WTC11 (cell line): ENCODE data around the gene TEX9. TPM values are rescaled to one million over a fixed set of nuclear protein-coding genes. Genes with fewer than 3 reads are reported as not detected.

Source experiments
- ATAC-seq: fragments of 200-7000 bp; cut with Tn5 transposase; 2 replicates; pipeline ENCODE4 v1.10.0; 2021; ENCODE audit warnings: mild to moderate bottlenecking, moderate library complexity
- CTCF ChIA-PET: fragments of 300-600 bp; sonication (Branson Sonifier 250); formaldehyde crosslinking; loops from one replicate; lab custom pipeline; 2021; ENCODE audit warnings: antibody characterized with exemption; lab: Charles Lee
- POLR2A ChIA-PET: fragments of 350-600 bp; sonication (Branson Sonifier 250); formaldehyde crosslinking; loops from one replicate; lab custom pipeline; 2021; ENCODE audit warnings: antibody characterized with exemption; lab: Charles Lee
- DNase-seq: peaks from one replicate; pipeline ENCODE4 v3.0.0; 2021; ENCODE audit warnings: low spot score
- H3K27ac Mint-ChIP-seq: 2 replicates; pipeline ENCODE4 v1.8.0; 2021; ENCODE audit warnings: mixed read lengths
- H3K27me3 Mint-ChIP-seq: 2 replicates; pipeline ENCODE4 v1.8.0; 2021; ENCODE audit warnings: low read depth, mild to moderate bottlenecking, moderate library complexity, mixed read lengths
- H3K36me3 Mint-ChIP-seq: 2 replicates; pipeline ENCODE4 v1.8.0; 2021; ENCODE audit warnings: mixed read lengths
- H3K4me1 Mint-ChIP-seq: 2 replicates; pipeline ENCODE4 v1.8.0; 2022; ENCODE audit warnings: mixed read lengths
- H3K4me3 Mint-ChIP-seq: 2 replicates; pipeline ENCODE4 v1.8.0; 2021; ENCODE audit warnings: mild to moderate bottlenecking, moderate library complexity, mixed read lengths
- H3K9me3 Mint-ChIP-seq: 2 replicates; pipeline ENCODE4 v1.8.0; 2021; ENCODE audit warnings: mixed read lengths
- AR ChIP-seq: fragments of 250-450 bp; sonication (Bioruptor Pico); IDR thresholded peaks from 2 replicates; pipeline ENCODE4 v1.9.0; 2021; ENCODE audit warnings: mild to moderate bottlenecking
- CREB1 ChIP-seq: sonication (generic); formaldehyde crosslinking; IDR thresholded peaks from 2 replicates; pipeline ENCODE4 v1.8.0; 2023; ENCODE audit warnings: mild to moderate bottlenecking, missing genetic modification reagents
- CREM ChIP-seq: sonication (generic); formaldehyde crosslinking; IDR thresholded peaks from 2 replicates; pipeline ENCODE4 v1.8.1; 2022; ENCODE audit warnings: mild to moderate bottlenecking, missing genetic modification reagents, moderate library complexity
- ELF4 ChIP-seq: sonication (generic); formaldehyde crosslinking; IDR thresholded peaks from 2 replicates; pipeline ENCODE4 v1.8.1; 2022; ENCODE audit warnings: low read depth, mild to moderate bottlenecking, moderate library complexity, missing genetic modification reagents
- ESRRA ChIP-seq: sonication (generic); formaldehyde crosslinking; IDR thresholded peaks from 2 replicates; pipeline ENCODE4 v1.8.1; 2022; ENCODE audit warnings: mild to moderate bottlenecking, missing genetic modification reagents, borderline replicate concordance
- IRF2 ChIP-seq: sonication (generic); formaldehyde crosslinking; IDR thresholded peaks from 2 replicates; pipeline ENCODE4 v1.8.0; 2022; ENCODE audit warnings: low read depth, missing genetic modification reagents, borderline replicate concordance
- MLX ChIP-seq: sonication (generic); formaldehyde crosslinking; IDR thresholded peaks from 2 replicates; pipeline ENCODE4 v1.8.1; 2023; ENCODE audit warnings: mild to moderate bottlenecking, missing genetic modification reagents, moderate library complexity
- NR2C2 ChIP-seq: sonication (generic); formaldehyde crosslinking; IDR thresholded peaks from 2 replicates; pipeline ENCODE4 v1.8.0; 2022; ENCODE audit warnings: mild to moderate bottlenecking, missing genetic modification reagents
- RORB ChIP-seq: fragments of 250-450 bp; sonication (Bioruptor Pico); IDR thresholded peaks from 2 replicates; pipeline ENCODE4 v1.9.0; 2021; ENCODE audit warnings: mild to moderate bottlenecking
- TCF7 ChIP-seq: sonication (generic); formaldehyde crosslinking; IDR thresholded peaks from 2 replicates; pipeline ENCODE4 v1.8.0; 2022; ENCODE audit warnings: mild to moderate bottlenecking, low read depth, missing genetic modification reagents, moderate library complexity
- USF1 ChIP-seq: sonication (generic); formaldehyde crosslinking; IDR thresholded peaks from 2 replicates; pipeline ENCODE4 v1.8.0; 2022; ENCODE audit warnings: mild to moderate bottlenecking, missing genetic modification reagents
- ZNF121 ChIP-seq: sonication (generic); formaldehyde crosslinking; IDR thresholded peaks from 2 replicates; pipeline ENCODE4 v1.8.0; 2023; ENCODE audit warnings: missing genetic modification reagents
- ZNF263 ChIP-seq: sonication (generic); formaldehyde crosslinking; IDR thresholded peaks from 2 replicates; pipeline ENCODE4 v1.8.1; 2022; ENCODE audit warnings: low read depth, mild to moderate bottlenecking, moderate library complexity, missing genetic modification reagents
- ZNF281 ChIP-seq: sonication (generic); formaldehyde crosslinking; IDR thresholded peaks from 2 replicates; pipeline ENCODE4 v1.8.0; 2023; ENCODE audit warnings: mild to moderate bottlenecking, missing genetic modification reagents
- ZNF396 ChIP-seq: fragments of 250-450 bp; sonication (Bioruptor Pico); IDR thresholded peaks from 2 replicates; pipeline ENCODE4 v1.8.0; 2021; ENCODE audit warnings: mild to moderate bottlenecking, moderate library complexity, borderline replicate concordance
- ZNF416 ChIP-seq: fragments of 250-450 bp; sonication (Bioruptor Pico); IDR thresholded peaks from 2 replicates; pipeline ENCODE4 v1.9.0; 2021; ENCODE audit warnings: mild to moderate bottlenecking, inconsistent platforms
- ZNF671 ChIP-seq: fragments of 250-450 bp; sonication (Bioruptor Pico); IDR thresholded peaks from 2 replicates; pipeline ENCODE4 v1.8.0; 2021; ENCODE audit warnings: mild to moderate bottlenecking
- total RNA-seq: library from RNA; stranded (reverse); gene quantifications from 3 replicates; pipeline ENCODE4 v1.2.3, GENCODE V29; 2021
- TF ChIP-seq, protein P1 (sequence below): sonication (generic); formaldehyde crosslinking; IDR thresholded peaks from 2 replicates; pipeline ENCODE4 v1.8.0; 2022; ENCODE audit warnings: mild to moderate bottlenecking, missing genetic modification reagents
- TF ChIP-seq, protein P2 (sequence below): sonication (generic); formaldehyde crosslinking; IDR thresholded peaks from 2 replicates; pipeline ENCODE4 v1.8.0; 2023; ENCODE audit warnings: missing genetic modification reagents, mild to moderate bottlenecking, borderline replicate concordance

Gene TEX9
- total RNA-seq, 1 experiment from 2014 or later: 12.2 TPM

- TF ChIP-seq USF1 (CRISPR knock-in tag) (no peak), ZNF121 (CRISPR knock-in tag) (no peak), ZNF416 (CRISPR knock-in tag) (no peak), CREB1 (CRISPR knock-in tag) (no peak), ZNF263 (CRISPR knock-in tag) (no peak), ELF4 (CRISPR knock-in tag) (no peak), ZNF396 (CRISPR knock-in tag) (no peak), ZNF671 (no peak), IRF2 (CRISPR knock-in tag) (no peak), AR (no peak), TCF7 (CRISPR knock-in tag) (no peak)
- TF ChIP-seq, protein P1, sequence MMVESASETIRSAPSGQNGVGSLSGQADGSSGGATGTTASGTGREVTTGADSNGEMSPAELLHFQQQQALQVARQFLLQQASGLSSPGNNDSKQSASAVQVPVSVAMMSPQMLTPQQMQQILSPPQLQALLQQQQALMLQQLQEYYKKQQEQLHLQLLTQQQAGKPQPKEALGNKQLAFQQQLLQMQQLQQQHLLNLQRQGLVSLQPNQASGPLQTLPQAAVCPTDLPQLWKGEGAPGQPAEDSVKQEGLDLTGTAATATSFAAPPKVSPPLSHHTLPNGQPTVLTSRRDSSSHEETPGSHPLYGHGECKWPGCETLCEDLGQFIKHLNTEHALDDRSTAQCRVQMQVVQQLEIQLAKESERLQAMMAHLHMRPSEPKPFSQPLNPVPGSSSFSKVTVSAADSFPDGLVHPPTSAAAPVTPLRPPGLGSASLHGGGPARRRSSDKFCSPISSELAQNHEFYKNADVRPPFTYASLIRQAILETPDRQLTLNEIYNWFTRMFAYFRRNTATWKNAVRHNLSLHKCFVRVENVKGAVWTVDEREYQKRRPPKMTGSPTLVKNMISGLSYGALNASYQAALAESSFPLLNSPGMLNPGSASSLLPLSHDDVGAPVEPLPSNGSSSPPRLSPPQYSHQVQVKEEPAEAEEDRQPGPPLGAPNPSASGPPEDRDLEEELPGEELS (CRISPR knock-in tag): no peak
- TF ChIP-seq, all 79 proteins: peak for 0
These were observed 107.8 kb downstream of the TEX9 start (continued) for GRCh38 chr15:56473017-56473416.

DNA sequence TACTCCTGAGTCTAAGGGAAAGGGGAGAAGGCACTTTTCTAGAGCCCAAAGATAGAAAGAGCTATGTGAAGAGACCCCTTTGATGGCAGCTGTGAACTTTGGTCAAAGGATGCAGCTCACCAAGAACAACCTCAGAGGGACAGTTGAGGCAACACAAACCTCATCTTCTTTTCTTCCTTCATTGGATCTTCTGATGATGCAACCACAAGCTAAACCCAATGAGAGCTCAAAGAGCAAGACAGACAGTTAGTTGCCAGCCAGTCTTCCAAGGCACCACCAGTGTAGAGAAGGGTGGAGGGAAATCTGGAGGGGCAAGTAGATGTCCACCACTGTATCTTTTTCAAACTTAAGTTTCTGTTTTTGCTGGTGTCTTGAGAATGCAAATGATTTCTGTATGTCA, 110.1 kb downstream of the TEX9 start:
- H3K27me3 Mint-ChIP-seq: no peaks in the 10 kb centered on the region; the same call in 1 of the 2 replicates
- no peak for DNase-seq
- H3K9me3 Mint-ChIP-seq: peaks cover 12% of the 10 kb centered on the region
- TF ChIP-seq, protein P2, sequence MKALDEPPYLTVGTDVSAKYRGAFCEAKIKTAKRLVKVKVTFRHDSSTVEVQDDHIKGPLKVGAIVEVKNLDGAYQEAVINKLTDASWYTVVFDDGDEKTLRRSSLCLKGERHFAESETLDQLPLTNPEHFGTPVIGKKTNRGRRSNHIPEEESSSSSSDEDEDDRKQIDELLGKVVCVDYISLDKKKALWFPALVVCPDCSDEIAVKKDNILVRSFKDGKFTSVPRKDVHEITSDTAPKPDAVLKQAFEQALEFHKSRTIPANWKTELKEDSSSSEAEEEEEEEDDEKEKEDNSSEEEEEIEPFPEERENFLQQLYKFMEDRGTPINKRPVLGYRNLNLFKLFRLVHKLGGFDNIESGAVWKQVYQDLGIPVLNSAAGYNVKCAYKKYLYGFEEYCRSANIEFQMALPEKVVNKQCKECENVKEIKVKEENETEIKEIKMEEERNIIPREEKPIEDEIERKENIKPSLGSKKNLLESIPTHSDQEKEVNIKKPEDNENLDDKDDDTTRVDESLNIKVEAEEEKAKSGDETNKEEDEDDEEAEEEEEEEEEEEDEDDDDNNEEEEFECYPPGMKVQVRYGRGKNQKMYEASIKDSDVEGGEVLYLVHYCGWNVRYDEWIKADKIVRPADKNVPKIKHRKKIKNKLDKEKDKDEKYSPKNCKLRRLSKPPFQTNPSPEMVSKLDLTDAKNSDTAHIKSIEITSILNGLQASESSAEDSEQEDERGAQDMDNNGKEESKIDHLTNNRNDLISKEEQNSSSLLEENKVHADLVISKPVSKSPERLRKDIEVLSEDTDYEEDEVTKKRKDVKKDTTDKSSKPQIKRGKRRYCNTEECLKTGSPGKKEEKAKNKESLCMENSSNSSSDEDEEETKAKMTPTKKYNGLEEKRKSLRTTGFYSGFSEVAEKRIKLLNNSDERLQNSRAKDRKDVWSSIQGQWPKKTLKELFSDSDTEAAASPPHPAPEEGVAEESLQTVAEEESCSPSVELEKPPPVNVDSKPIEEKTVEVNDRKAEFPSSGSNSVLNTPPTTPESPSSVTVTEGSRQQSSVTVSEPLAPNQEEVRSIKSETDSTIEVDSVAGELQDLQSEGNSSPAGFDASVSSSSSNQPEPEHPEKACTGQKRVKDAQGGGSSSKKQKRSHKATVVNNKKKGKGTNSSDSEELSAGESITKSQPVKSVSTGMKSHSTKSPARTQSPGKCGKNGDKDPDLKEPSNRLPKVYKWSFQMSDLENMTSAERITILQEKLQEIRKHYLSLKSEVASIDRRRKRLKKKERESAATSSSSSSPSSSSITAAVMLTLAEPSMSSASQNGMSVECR (CRISPR knock-in tag): no peak
- TF ChIP-seq CREB1 (CRISPR knock-in tag): no peak
- TF ChIP-seq RORB (CRISPR knock-in tag): no peak
- TF ChIP-seq ESRRA (CRISPR knock-in tag): no peak
- TF ChIP-seq CREM: no peak
- TF ChIP-seq ZNF281: no peak
- no peak for TF ChIP-seq ELF4 (CRISPR knock-in tag)
- TF ChIP-seq MLX (CRISPR knock-in tag): no peak
- TF ChIP-seq NR2C2 (CRISPR knock-in tag): no peak
- TF ChIP-seq TCF7 (CRISPR knock-in tag): no peak
- ATAC-seq: no peak
- H3K4me1 Mint-ChIP-seq: no peaks in the 10 kb centered on the region
- POLR2A ChIA-PET: no interaction called here
- no peaks in the 10 kb centered on the region for H3K36me3 Mint-ChIP-seq
- CTCF ChIA-PET: interaction anchor here (1.1 kb wide), 1 partner anchor 16 kb away, joined by 6 read pairs; no protein-coding TSS in a partner anchor
- no peak overlapping the region for H3K4me3 Mint-ChIP-seq
- H3K27ac Mint-ChIP-seq: no peak overlapping the region
